GM12874 (cell line): ENCODE results near the gene HEG1.

Source experiments
- TF ChIP-seq, protein P1 (sequence below): IDR thresholded peaks from 2 replicates; pipeline ENCODE4 v1.5.1; 2011; ENCODE audit warnings: low read depth, mild to moderate bottlenecking, control low read depth, low read length, moderate library complexity; ENCODE audit not compliant: insufficient read depth

Gene HEG1

DNA sequence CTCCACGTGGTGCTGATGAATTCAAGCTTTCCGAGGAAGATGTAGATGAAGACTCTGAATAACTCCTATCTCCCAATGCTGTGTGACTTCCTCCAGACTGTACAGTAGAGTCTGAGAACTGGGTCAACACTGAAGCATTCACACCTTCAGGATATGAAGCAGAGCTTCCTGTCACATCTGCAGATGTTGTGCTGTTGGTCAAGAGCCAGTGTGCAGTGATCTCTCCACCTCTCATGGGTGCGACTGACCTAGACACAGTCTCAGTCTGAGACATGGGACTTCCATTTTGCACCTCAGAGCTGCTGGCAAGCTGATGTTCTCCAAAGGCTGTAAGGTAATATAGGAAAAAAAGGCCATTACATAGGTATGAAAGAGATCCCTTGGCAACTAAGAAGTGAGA lies 36.5 kb downstream of the HEG1 start:
- TF ChIP-seq, protein P1, sequence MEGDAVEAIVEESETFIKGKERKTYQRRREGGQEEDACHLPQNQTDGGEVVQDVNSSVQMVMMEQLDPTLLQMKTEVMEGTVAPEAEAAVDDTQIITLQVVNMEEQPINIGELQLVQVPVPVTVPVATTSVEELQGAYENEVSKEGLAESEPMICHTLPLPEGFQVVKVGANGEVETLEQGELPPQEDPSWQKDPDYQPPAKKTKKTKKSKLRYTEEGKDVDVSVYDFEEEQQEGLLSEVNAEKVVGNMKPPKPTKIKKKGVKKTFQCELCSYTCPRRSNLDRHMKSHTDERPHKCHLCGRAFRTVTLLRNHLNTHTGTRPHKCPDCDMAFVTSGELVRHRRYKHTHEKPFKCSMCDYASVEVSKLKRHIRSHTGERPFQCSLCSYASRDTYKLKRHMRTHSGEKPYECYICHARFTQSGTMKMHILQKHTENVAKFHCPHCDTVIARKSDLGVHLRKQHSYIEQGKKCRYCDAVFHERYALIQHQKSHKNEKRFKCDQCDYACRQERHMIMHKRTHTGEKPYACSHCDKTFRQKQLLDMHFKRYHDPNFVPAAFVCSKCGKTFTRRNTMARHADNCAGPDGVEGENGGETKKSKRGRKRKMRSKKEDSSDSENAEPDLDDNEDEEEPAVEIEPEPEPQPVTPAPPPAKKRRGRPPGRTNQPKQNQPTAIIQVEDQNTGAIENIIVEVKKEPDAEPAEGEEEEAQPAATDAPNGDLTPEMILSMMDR = no peak

DNA sequence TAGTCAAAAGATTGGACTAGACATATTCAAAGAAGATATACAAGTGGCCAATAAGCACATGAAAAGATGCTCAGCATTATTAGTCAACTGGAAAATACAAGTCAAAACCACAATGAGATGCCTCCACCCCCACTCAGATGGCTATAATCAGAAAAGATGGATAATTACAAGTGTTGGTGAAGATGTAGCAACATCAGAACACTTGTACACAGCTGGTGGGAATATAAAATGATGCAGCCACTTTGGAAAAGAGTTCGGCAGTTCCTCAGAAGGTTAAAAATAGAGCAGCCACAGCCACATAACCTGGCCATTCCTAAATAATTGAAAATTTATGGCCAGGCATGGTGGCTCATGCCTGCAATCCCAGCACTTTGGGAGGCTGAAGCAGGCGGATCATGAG lies 38.4 kb downstream of the HEG1 start:
- TF ChIP-seq, protein P1 = no peak

DNA sequence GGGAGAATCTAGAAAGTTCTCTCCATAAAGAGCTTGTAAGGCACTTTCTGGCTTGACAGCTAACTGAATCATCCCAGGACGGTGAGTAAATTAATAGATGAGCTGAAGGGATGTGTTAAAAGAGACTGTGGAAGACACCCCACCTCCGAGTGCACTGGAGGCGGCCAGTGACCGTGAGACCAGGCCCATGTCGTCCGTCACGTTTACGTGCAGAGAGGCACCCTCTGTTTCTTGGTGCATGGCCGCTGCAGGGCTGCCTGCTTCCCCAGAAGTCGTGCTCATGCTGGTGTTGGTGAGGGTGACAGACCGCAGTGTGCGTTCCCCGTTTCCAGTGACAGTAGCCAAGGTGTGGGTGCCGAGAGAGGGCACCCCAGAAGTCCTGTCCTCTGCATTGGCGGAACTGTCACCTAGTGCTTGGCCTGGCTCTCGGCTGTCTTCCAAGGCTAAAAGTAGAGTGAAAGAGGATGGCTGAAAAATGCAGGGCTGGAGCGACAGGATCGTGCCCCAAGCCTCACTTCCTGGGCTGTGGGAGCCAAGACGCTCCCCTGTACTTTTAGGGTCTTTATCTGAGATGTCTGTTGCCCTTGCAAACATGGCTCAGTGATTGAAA lies 41.1 kb downstream of the HEG1 start:
- TF ChIP-seq, protein P1 = no peak

DNA sequence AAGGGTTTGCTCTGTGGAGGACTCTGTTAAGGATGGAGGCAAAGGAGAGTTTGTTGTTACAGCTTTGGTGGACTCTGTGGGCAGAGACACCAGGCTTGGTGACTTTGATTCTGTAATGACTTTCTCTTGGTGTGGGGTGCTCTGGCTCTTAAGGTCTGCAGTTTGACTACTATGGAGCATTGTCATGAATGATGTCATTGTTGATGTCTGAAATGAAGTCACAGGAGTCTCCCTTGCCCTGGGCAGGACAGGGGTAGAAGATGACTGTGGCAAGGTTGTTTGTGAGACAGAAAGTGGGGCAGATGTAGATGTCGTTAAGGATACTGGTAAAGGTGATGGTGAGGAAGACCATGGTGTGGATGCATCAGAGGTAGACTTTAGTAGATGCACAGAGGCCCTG lies 42.7 kb downstream of the HEG1 start:
- TF ChIP-seq, protein P1 = no peak

DNA sequence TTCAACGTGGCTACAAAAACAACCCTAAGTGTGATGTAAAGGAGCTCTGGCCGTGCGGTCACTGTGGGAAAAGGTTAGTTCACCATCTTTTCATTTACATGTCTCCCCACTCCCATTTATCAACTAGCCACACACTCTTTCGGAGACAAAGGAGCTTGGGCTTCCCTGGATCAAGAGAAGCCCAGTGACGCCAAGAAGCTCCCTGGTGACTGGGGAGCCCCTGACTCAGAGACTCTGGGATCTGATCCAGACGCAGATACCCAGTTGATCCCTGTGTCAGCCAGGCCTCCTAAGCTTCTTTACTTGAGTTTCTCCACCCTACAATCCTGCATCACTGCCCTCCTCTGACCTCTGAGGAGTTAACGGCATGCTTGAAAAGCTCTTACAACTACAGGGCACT lies 43.9 kb downstream of the HEG1 start:
- TF ChIP-seq, protein P1 = no peak

DNA sequence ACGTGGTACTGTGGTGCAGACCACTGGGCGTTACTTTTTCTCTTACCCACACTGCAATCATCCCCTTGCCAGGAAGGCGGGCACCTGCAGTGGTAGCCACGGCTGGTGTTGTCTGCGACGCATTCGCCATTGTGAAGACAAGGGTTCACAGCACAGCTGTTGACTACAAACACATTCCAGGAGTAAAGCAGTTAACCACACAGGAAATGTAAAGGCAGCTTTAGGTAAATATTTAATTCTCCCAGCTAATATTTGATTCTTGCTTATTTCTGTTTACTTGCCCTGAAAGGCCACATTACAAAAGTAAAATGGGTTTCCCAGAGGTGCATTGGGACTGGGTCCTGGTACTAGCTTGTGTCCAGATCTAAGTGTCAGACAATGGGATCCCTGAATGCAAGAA lies 45.4 kb downstream of the HEG1 start:
- TF ChIP-seq, protein P1 = no peak

DNA sequence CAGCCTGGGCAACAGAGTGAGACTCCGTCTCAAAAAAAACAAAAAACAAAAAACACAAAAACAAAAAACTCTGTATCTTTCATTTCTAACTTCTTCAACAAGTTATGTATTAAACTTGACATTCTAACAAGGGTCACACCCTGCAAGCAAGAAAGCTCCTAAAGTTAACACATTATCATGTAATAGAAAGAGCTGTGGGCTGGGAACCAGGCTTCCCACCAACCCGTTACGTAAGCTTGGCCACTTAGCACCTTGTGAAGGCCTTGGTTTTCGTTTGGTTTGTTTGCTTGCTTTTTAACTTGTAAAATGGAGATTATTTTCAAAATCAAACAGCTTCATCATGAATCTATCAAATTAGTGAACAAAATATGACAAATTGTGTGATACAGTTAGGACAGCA lies 47.0 kb downstream of the HEG1 start:
- TF ChIP-seq, protein P1 = no peak
